A673 (cell line): ENCODE data around the gene ROR2. TPM values are rescaled to one million over a fixed set of nuclear protein-coding genes. Genes with fewer than 3 reads are reported as not detected.
"Not testable (repeated sequence)": the region's sequence is repeated elsewhere in the genome, so short reads cannot be mapped to it uniquely, and the experiment has no call there.

Source experiments
- BruUV-seq: library from RNA; stranded (reverse); fragments of 400-500 nt; replicated peaks from 2 replicates; lab custom pipeline; 2021; lab: Mats Ljungman, UMichigan
- CTCF ChIA-PET: fragments of 300-600 bp; sonication (Branson Sonifier 250); formaldehyde crosslinking; loops from one replicate; lab custom pipeline; 2022; ENCODE audit warnings: antibody characterized with exemption; lab: Charles Lee
- POLR2A ChIA-PET: fragments of 300-600 bp; sonication (Branson Sonifier 250); formaldehyde crosslinking; loops from one replicate; lab custom pipeline; 2022; ENCODE audit warnings: antibody characterized with exemption; ENCODE audit not compliant: low non-redundant PET; lab: Charles Lee
- DNase-seq: peaks from one replicate; pipeline ENCODE4 v3.0.0-alpha.2; 2015; ENCODE audit warnings: low spot score
- H3K27ac ChIP-seq: fragments of 200-600 bp; sonication (generic); 2 replicates; pipeline ENCODE4 v1.5.1; 2016; ENCODE audit warnings: mixed run types, low read depth, mild to moderate bottlenecking, mixed read lengths, antibody characterized with exemption, low read length; ENCODE audit not compliant: poor library complexity, severe bottlenecking
- H3K27me3 ChIP-seq: fragments of 200-600 bp; sonication (generic); replicated peaks from 2 replicates; pipeline ENCODE4 v1.6.1; 2017; ENCODE audit warnings: mixed run types, low read depth, mild to moderate bottlenecking, mixed read lengths, antibody characterized with exemption, low read length; ENCODE audit not compliant: insufficient read depth, poor library complexity
- H3K36me3 ChIP-seq: fragments of 200-600 bp; sonication (generic); 2 replicates; pipeline ENCODE4 v1.6.1; 2016; ENCODE audit warnings: mixed run types, mild to moderate bottlenecking, mixed read lengths, antibody characterized with exemption, low read length; ENCODE audit not compliant: insufficient read depth, poor library complexity, severe bottlenecking
- H3K4me1 ChIP-seq: fragments of 200-600 bp; sonication (generic); 2 replicates; pipeline ENCODE4 v1.6.1; 2017; ENCODE audit warnings: mixed run types, mild to moderate bottlenecking, mixed read lengths, antibody characterized with exemption, low read length; ENCODE audit not compliant: insufficient read depth, poor library complexity, severe bottlenecking
- H3K4me3 ChIP-seq: fragments of 200-600 bp; sonication (generic); 2 replicates; pipeline ENCODE4 v1.5.1; 2016; ENCODE audit warnings: low read depth, mixed run types, mild to moderate bottlenecking, mixed read lengths, low read length; ENCODE audit not compliant: poor library complexity, severe bottlenecking
- H3K9me3 ChIP-seq: fragments of 200-600 bp; sonication (generic); 2 replicates; pipeline ENCODE4 v1.6.1; 2016; ENCODE audit warnings: mixed run types, low read depth, mild to moderate bottlenecking, mixed read lengths, antibody characterized with exemption, low read length; ENCODE audit not compliant: poor library complexity, severe bottlenecking
- CTCF ChIP-seq: fragments of 300-800, 200-600 bp; sonication (generic); conservative IDR thresholded peaks from 2 replicates; pipeline ENCODE4 v1.5.1; 2017; ENCODE audit warnings: low read depth, mild to moderate bottlenecking, antibody characterized with exemption, low read length, moderate library complexity, mixed read lengths
- EZH2 ChIP-seq: fragments of 200-600 bp; sonication (generic); IDR thresholded peaks from 2 replicates; pipeline ENCODE4 v1.6.1; 2017; ENCODE audit warnings: borderline replicate concordance, low read depth, mild to moderate bottlenecking, mixed read lengths, antibody characterized with exemption, low read length; ENCODE audit not compliant: poor library complexity, severe bottlenecking
- intact Hi-C: fragments of 100-400 bp; cut with micrococcal nuclease; formaldehyde crosslinking; loops from one replicate; pipeline ENCODE4 v1.10.0; 2022; ENCODE audit not compliant: unreplicated experiment
- total RNA-seq: library from RNA; stranded (reverse); gene quantifications from 2 replicates; pipeline ENCODE4 v1.2.3, GENCODE V29; 2021

The ROR2 gene
- total RNA-seq, 1 experiment from 2014 or later, result 12.3 TPM

- Histone ChIP-seq H3K9me3 (no peaks in the 10 kb centered on the region), H3K27me3 (no peaks in the 10 kb centered on the region), H3K4me1 (no peaks in the 10 kb centered on the region), H3K36me3 (no peaks in the 10 kb centered on the region), H3K27ac (no peak overlapping the region), H3K4me3 (no peak overlapping the region)
- intact Hi-C loops, result no loop called here
- ChIA-PET POLR2A (no interaction called here), CTCF (no interaction called here)
- DNase-seq, result no peak
- BruUV-seq, result no TSS peak
- no peak for TF ChIP-seq EZH2
- no peak for TF ChIP-seq CTCF
Observed at GRCh38 chr9:91518462-91518861, 431.6 kb downstream of the ROR2 start.

- Histone ChIP-seq H3K9me3 (no peaks in the 10 kb centered on the region), H3K4me3 (no peak overlapping the region), H3K36me3 (no peaks in the 10 kb centered on the region), H3K4me1 (no peaks in the 10 kb centered on the region), H3K27ac (no peak overlapping the region), H3K27me3 (no peaks in the 10 kb centered on the region)
- DNase-seq, result no peak
- CTCF ChIA-PET, result no interaction called here
- no TSS peak for BruUV-seq
- no peak for TF ChIP-seq EZH2
- no peak for TF ChIP-seq CTCF
- intact Hi-C loops, result no loop called here
- POLR2A ChIA-PET, result no interaction called here
Observed at GRCh38 chr9:91517801-91518200, 432.2 kb downstream of the ROR2 start.

DNA sequence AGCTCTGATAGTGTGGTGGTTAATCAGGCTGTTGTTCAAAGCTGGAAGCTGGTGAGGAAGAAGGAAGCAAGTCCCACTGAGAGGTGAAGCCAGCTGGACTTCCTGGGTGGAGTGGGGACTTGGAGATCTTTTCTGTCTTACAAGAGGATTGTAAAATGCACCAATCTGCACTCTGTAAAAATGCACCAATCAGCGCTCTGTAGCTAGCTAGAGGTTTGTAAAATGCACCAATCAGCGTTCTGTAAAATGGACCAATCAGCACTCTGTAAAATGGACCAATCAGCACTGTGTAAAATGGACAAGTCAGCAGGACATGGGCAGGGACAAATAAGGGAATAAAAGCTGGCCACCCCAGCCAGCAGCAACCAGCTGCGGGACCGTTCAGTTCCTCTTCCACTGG, 432.7 kb downstream of the ROR2 start:
- H3K27ac ChIP-seq, H3K36me3 ChIP-seq, H3K9me3 ChIP-seq, CTCF ChIA-PET, BruUV-seq, intact Hi-C loops, H3K4me1 ChIP-seq, H3K27me3 ChIP-seq, H3K4me3 ChIP-seq, POLR2A ChIA-PET, DNase-seq: not testable (repeated sequence)

DNA sequence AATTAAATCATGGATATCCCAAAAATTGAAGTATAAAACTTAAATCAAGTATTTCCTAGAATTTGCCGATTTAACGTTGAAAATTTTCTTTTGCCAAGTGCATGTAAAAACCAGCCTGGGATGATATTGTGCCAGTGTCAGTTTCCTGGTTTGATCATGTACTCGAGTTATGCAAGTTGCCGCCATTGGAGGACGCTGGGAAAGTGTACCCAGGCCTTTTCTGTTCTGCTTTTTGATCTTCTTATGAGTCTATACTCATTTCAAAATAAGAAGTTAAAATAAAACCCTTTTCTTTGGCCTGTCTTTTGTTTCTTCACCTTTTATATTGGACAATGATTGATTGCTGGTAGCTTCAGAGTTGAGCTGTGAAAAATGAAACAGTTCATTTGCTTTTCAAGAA, 433.3 kb downstream of the ROR2 start:
- no peak for TF ChIP-seq CTCF
- no peak for TF ChIP-seq EZH2
- H3K9me3 ChIP-seq, result no peaks in the 10 kb centered on the region
- no peaks in the 10 kb centered on the region for H3K36me3 ChIP-seq
- no TSS peak for BruUV-seq
- ChIA-PET CTCF (no interaction called here), POLR2A (no interaction called here)
- no peak overlapping the region for H3K27ac ChIP-seq
- H3K27me3 ChIP-seq, result no peaks in the 10 kb centered on the region
- H3K4me1 ChIP-seq, result no peaks in the 10 kb centered on the region
- DNase-seq, result no peak
- H3K4me3 ChIP-seq, result no peak overlapping the region
- intact Hi-C loops, result no loop called here
